Measurements from ENCODE around the gene FAM185A.
"Not testable (repeated sequence)": the region's sequence is repeated elsewhere in the genome, so short reads cannot be mapped to it uniquely, and the experiment has no call there.

DNA sequence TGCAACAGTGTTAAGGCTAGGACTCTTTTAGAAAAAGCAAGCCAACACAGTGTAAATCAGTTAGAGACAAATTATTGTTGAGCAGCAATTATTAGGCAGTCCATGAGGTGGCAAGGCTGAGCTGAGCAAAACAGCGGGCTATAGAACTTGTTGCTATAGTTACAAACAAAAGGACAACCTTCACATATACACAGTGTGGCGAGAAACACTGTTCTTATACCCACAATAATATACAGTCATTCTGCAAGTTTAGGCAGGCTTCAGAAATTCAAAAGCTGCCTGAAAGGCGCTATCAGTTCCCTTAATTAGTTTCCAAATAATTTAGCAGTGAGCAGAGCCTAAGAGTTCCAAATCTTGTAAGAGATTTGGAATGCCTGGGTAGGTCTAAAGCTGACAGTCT is 33.1 kb upstream of the FAM185A start:
- TF ChIP-seq EZH2phosphoT487 (IDR thresholded peaks at IDR 0.05; ENCODE audit: insufficient read depth, low read depth); EZH2 (IDR thresholded peaks at IDR 0.05; ENCODE audit: insufficient read depth, poor library complexity, severe bottlenecking): not testable (repeated sequence)
